ENCODE results near the gene PITPNB.

The PITPNB gene

GRCh38 chr22:27868732-27869282, 50.2 kb downstream of the PITPNB start:
- no peaks in the 10 kb centered on the region for H4K20me1 ChIP-seq (ENCODE audit: insufficient read depth, low read length)
- H3K36me3 ChIP-seq (ENCODE audit: insufficient read depth, low read length) = peaks cover 79% of the 10 kb centered on the region

GRCh38 chr22:27867953-27868731, 50.9 kb downstream of the PITPNB start:
- Histone ChIP-seq H3K4me3 (ENCODE audit: low read depth, low read length, poor library complexity, severe bottlenecking) (no peak overlapping the region), H3K9ac (ENCODE audit: low read length) (no peak overlapping the region), H3K36me3 (ENCODE audit: insufficient read depth, low read length) (peaks cover 79% of the 10 kb centered on the region), H2AFZ (ENCODE audit: low read length) (no peak overlapping the region), H3K27ac (ENCODE audit: low read depth, low read length, poor library complexity, severe bottlenecking) (no peak overlapping the region), H3K27me3 (ENCODE audit: insufficient read depth, low read length) (no peaks in the 10 kb centered on the region), H3K4me2 (ENCODE audit: low read length) (no peak overlapping the region), H3K79me2 (ENCODE audit: insufficient read depth, low read length) (no peaks in the 10 kb centered on the region), H3K4me1 (ENCODE audit: insufficient read depth, low read length, severe bottlenecking) (peaks cover 23% of the 10 kb centered on the region), H4K20me1 (ENCODE audit: insufficient read depth, low read length) (no peaks in the 10 kb centered on the region), H3K9me3 (ENCODE audit: low read length) (no peaks in the 10 kb centered on the region), H3F3A (ENCODE audit: insufficient read depth, low read length) (no peaks in the 10 kb centered on the region; the same call in 1 of the 2 replicates), H3K9me2 (ENCODE audit: low read depth, low read length) (no peaks in the 10 kb centered on the region)
- TF ChIP-seq CTCF (IDR thresholded peaks at IDR 0.05; ENCODE audit: low read length) (no peak), EZH2 (IDR thresholded peaks at IDR 0.05; ENCODE audit: borderline replicate concordance, low read length) (no peak)

More at GRCh38 chr22:27868732-27869282, 50.2 kb downstream of the PITPNB start:
- H3K79me2 ChIP-seq (ENCODE audit: insufficient read depth, low read length) = no peaks in the 10 kb centered on the region
- H3K27me3 ChIP-seq (ENCODE audit: insufficient read depth, low read length) = no peaks in the 10 kb centered on the region
- H3K9me2 ChIP-seq (ENCODE audit: low read depth, low read length) = no peaks in the 10 kb centered on the region
- no peaks in the 10 kb centered on the region for H3K9me3 ChIP-seq (ENCODE audit: low read length)
- H3F3A ChIP-seq (ENCODE audit: insufficient read depth, low read length) = no peaks in the 10 kb centered on the region; the same call in 1 of the 2 replicates
- H3K4me1 ChIP-seq (ENCODE audit: insufficient read depth, low read length, severe bottlenecking) = peaks cover 23% of the 10 kb centered on the region
- H3K4me3 ChIP-seq (ENCODE audit: low read depth, low read length, poor library complexity, severe bottlenecking) = no peak overlapping the region
- no peak overlapping the region for H2AFZ ChIP-seq (ENCODE audit: low read length)
- H3K27ac ChIP-seq (ENCODE audit: low read depth, low read length, poor library complexity, severe bottlenecking) = no peak overlapping the region
- no peak overlapping the region for H3K4me2 ChIP-seq (ENCODE audit: low read length)
- H3K9ac ChIP-seq (ENCODE audit: low read length) = no peak overlapping the region
- TF ChIP-seq CTCF (IDR thresholded peaks at IDR 0.05; ENCODE audit: low read length) (no peak), EZH2 (IDR thresholded peaks at IDR 0.05; ENCODE audit: borderline replicate concordance, low read length) (no peak)

- Histone ChIP-seq H3K79me2 (ENCODE audit: insufficient read depth, low read length) (no peaks in the 10 kb centered on the region), H3K4me3 (ENCODE audit: low read depth, low read length, poor library complexity, severe bottlenecking) (no peak overlapping the region), H3K4me2 (ENCODE audit: low read length) (no peak overlapping the region), H3K36me3 (ENCODE audit: insufficient read depth, low read length) (peaks cover 79% of the 10 kb centered on the region), H3K9me2 (ENCODE audit: low read depth, low read length) (no peaks in the 10 kb centered on the region), H3K27ac (ENCODE audit: low read depth, low read length, poor library complexity, severe bottlenecking) (peak overlapping the region; percentile 26), H2AFZ (ENCODE audit: low read length) (no peak overlapping the region), H3K4me1 (ENCODE audit: insufficient read depth, low read length, severe bottlenecking) (peaks cover 23% of the 10 kb centered on the region), H3K9me3 (ENCODE audit: low read length) (no peaks in the 10 kb centered on the region), H4K20me1 (ENCODE audit: insufficient read depth, low read length) (no peaks in the 10 kb centered on the region), H3K27me3 (ENCODE audit: insufficient read depth, low read length) (no peaks in the 10 kb centered on the region), H3K9ac (ENCODE audit: low read length) (no peak overlapping the region), H3F3A (ENCODE audit: insufficient read depth, low read length) (no peaks in the 10 kb centered on the region; the same call in 1 of the 2 replicates)
- TF ChIP-seq CTCF (IDR thresholded peaks at IDR 0.05; ENCODE audit: low read length) (no peak), EZH2 (IDR thresholded peaks at IDR 0.05; ENCODE audit: borderline replicate concordance, low read length) (no peak)
Measured at GRCh38 chr22:27867085-27867952, 51.7 kb downstream of the PITPNB start.
